Bronchial epithelial cell (primary cell): ENCODE data around the gene MPRIP. TPM values are rescaled to one million over a fixed set of nuclear protein-coding genes. Genes with fewer than 3 reads are reported as not detected.
"Not testable (repeated sequence)": the region's sequence is repeated elsewhere in the genome, so short reads cannot be mapped to it uniquely, and the experiment has no call there.

Source experiments
- DNase-seq: peaks from one replicate; pipeline ENCODE4 v3.0.0-alpha.2; 2010; ENCODE audit warnings: low read depth
- FAIRE-seq: peaks from 2 replicates; lab custom pipeline; 2011; peaks lifted over from hg19 to GRCh38; lab: Jason Lieb, UNC
- H3K27me3 ChIP-seq: 2 replicates; pipeline ENCODE4 v1.5.1; 2011; ENCODE audit warnings: low read length; ENCODE audit not compliant: control insufficient read depth, insufficient read depth
- H3K36me3 ChIP-seq: 2 replicates; pipeline ENCODE4 v1.5.1; 2011; ENCODE audit warnings: low read length; ENCODE audit not compliant: control insufficient read depth, insufficient read depth
- H3K4me3 ChIP-seq: 2 replicates; pipeline ENCODE4 v1.5.1; 2011; ENCODE audit warnings: mild to moderate bottlenecking, low read depth, low read length, control low read depth
- total RNA-seq: library from RNA; depleted of rRNA; stranded (reverse); fragments of >200 nt; gene quantifications from 2 replicates; pipeline ENCODE4 v1.2.1, GENCODE V29; 2014
- TF ChIP-seq, protein P1 (sequence below): IDR thresholded peaks from 2 replicates; pipeline ENCODE4 v1.5.1; 2011; ENCODE audit warnings: mild to moderate bottlenecking, moderate library complexity, low read length, control low read depth, inconsistent platforms; ENCODE audit not compliant: insufficient read depth, severe bottlenecking

Gene MPRIP
- total RNA-seq, 1 donor from 2014 or later: 183 TPM

DNA sequence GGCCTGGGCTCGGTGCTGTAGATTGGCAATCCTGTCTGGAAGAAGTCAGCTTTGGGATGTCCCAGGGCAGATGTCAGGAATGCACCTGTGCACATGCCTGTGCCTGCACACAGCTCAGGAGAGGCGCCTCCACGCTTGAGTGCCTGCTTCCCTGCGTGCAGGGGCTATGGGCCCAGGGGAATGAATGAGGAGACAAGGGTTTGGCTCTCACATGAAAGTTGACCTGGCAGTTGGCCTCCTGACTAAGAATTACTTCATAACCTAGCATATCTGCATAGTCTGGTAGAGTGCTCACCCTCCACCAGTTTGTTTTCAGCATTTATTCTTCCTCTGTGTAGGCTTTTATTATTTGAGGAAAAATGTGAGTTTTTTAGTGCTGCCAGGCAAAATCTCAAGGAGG lies 113.8 kb downstream of the MPRIP start:
- FAIRE-seq (peak; percentile 96), DNase-seq (peak; percentile 92)
- Histone ChIP-seq H3K27me3 (no peaks in the 10 kb centered on the region), H3K4me3 (no peak overlapping the region), H3K36me3 (peaks cover 38% of the 10 kb centered on the region)
- TF ChIP-seq, protein P1, sequence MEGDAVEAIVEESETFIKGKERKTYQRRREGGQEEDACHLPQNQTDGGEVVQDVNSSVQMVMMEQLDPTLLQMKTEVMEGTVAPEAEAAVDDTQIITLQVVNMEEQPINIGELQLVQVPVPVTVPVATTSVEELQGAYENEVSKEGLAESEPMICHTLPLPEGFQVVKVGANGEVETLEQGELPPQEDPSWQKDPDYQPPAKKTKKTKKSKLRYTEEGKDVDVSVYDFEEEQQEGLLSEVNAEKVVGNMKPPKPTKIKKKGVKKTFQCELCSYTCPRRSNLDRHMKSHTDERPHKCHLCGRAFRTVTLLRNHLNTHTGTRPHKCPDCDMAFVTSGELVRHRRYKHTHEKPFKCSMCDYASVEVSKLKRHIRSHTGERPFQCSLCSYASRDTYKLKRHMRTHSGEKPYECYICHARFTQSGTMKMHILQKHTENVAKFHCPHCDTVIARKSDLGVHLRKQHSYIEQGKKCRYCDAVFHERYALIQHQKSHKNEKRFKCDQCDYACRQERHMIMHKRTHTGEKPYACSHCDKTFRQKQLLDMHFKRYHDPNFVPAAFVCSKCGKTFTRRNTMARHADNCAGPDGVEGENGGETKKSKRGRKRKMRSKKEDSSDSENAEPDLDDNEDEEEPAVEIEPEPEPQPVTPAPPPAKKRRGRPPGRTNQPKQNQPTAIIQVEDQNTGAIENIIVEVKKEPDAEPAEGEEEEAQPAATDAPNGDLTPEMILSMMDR: no peak

DNA sequence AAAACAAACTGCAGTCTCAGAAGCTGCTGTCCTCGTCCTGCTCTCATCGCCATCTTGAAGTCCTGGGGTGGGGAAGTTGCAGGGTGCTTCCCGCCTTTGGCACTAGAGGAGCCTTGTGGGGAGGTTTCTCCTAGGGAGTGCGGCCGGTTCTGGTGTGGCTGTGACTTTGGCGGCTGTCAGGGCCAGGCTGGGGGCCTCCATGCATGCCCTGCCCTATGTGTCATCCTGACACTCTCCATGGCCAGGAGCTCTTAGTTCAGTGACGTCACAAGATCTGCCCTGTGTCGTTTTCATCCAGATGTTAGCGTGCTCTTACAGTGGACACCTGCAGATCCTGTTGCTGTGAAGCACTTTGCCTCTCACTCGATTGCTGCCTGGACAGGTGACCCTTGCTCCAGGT lies 114.3 kb downstream of the MPRIP start:
- no peak for FAIRE-seq
- peaks cover 40% of the 10 kb centered on the region for H3K36me3 ChIP-seq

DNA sequence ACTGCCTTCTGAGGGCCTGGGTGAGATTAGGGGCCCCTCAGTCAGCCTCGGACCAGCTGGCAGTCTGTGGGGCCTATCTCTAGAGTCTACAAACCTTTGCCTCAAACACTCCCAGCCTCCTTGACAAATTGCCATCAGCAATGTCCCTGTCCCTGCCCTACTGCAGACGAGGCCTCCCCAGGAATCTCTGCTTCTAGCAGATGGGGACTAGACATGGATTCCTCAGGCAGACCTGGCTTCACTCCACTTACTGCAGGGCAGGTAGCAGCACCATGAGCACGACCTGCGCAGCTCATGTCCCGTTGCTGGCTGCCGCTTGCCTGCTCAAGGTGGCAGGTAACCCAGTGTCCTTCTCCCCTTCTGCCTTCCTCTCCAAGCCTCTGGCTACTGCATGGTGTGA lies 114.8 kb downstream of the MPRIP start:
- DNase-seq (no peak), FAIRE-seq (no peak)
- TF ChIP-seq, protein P1: no peak
- Histone ChIP-seq H3K36me3 (peaks cover 44% of the 10 kb centered on the region), H3K4me3 (no peak overlapping the region), H3K27me3 (no peaks in the 10 kb centered on the region)

More for the DNA sequence above, 114.3 kb downstream of the MPRIP start:
- Histone ChIP-seq H3K27me3 (no peaks in the 10 kb centered on the region), H3K4me3 (no peak overlapping the region)
- DNase-seq: peak; percentile 39
- TF ChIP-seq, protein P1: no peak

DNA sequence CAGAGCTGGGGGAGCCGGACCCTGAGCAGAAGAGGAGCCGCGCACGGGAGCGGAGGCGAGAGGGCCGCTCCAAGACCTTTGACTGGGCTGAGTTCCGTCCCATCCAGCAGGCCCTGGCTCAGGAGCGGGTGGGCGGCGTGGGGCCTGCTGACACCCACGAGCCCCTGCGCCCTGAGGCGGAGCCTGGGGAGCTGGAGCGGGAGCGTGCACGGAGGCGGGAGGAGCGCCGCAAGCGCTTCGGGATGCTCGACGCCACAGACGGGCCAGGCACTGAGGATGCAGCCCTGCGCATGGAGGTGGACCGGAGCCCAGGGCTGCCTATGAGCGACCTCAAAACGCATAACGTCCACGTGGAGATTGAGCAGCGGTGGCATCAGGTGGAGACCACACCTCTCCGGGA lies 116.2 kb downstream of the MPRIP start:
- not testable (repeated sequence) for H3K27me3 ChIP-seq, FAIRE-seq, H3K4me3 ChIP-seq, DNase-seq
- peaks cover 38% of the 10 kb centered on the region for H3K36me3 ChIP-seq

DNA sequence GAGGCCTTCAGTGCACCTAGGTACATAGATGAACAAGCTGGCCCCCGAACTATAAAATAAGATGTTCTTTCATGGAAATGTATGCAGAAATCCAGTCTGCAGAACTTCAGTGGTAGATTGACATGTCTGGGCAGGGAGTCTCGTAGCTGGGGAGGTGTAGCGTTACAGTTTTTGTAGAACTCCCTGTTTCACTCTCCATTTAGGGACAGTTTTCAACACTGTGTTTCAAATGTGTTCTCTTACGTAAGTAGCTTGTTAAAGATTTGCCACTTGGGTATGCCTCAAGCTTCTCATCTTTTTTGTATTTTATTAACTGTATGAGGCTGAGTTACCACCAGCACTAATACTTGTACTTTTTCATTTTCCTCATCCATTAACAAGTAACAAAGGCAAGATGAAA lies 117.3 kb downstream of the MPRIP start:
- TF ChIP-seq, protein P1: no peak
- Histone ChIP-seq H3K4me3 (no peak overlapping the region), H3K36me3 (peaks cover 33% of the 10 kb centered on the region), H3K27me3 (no peaks in the 10 kb centered on the region)
- DNase-seq (peak; percentile 28), FAIRE-seq (no peak)

DNA sequence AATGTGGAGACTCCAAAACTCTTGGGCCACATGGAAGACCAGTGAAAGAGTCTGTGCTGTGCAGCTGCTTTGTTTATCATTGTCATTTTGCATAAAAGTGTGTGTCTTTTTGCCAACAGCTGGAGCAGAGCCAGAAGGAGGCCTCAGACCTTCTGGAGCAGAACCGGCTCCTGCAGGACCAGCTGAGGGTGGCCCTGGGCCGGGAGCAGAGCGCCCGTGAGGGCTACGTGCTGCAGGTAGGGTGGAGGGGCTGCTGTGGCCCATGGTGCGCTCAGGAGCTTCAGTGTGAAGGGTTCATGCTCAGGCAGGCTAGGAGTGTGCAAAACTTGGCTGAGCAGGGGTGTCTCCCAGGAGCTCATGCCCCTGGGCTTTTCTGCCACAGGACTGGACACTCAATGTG lies 118.9 kb downstream of the MPRIP start:
- peaks cover 42% of the 10 kb centered on the region for H3K36me3 ChIP-seq
- TF ChIP-seq, protein P1: no peak

More for the DNA sequence above, 118.9 kb downstream of the MPRIP start:
- Histone ChIP-seq H3K4me3 (no peak overlapping the region), H3K27me3 (no peaks in the 10 kb centered on the region)
- no peak for FAIRE-seq
- DNase-seq: no peak
